ENCODE results near the gene CD14. TPM values are rescaled to one million over a fixed set of nuclear protein-coding genes. Genes with fewer than 3 reads are reported as not detected.
"Not testable (repeated sequence)": the region's sequence is repeated elsewhere in the genome, so short reads cannot be mapped to it uniquely, and the experiment has no call there.

The CD14 gene
- polyA plus RNA-seq, 3 donors, result 8.4 to 10.6 (median 10.3) TPM

- no peak for DNase-seq
Measured at GRCh38 chr5:140603734-140604133, 29.2 kb downstream of the CD14 start.

- not testable (repeated sequence) for DNase-seq
Measured at GRCh38 chr5:140603446-140603698, 29.6 kb downstream of the CD14 start.

- DNase-seq, result no peak
Measured at GRCh38 chr5:140602147-140602546, 30.8 kb downstream of the CD14 start.

GRCh38 chr5:140600096-140600495 is 32.9 kb downstream of the CD14 start:
- no peak for DNase-seq

- DNase-seq, result no peak
Measured at GRCh38 chr5:140598836-140599235, 34.1 kb downstream of the CD14 start.

GRCh38 chr5:140596321-140596741 is 36.6 kb downstream of the CD14 start:
- DNase-seq, result no peak

- no peak for DNase-seq
Measured at GRCh38 chr5:140595538-140596300, 37.3 kb downstream of the CD14 start.

- DNase-seq, result no peak
Measured at GRCh38 chr5:140594169-140594568, 38.8 kb downstream of the CD14 start.

- not testable (repeated sequence) for DNase-seq
Measured at GRCh38 chr5:140593070-140593469, 39.9 kb downstream of the CD14 start.

GRCh38 chr5:140591747-140592372 is 41.1 kb downstream of the CD14 start:
- DNase-seq, result no peak

GRCh38 chr5:140590861-140591260 is 42.1 kb downstream of the CD14 start:
- no peak for DNase-seq

- no peak for DNase-seq
Measured at GRCh38 chr5:140588311-140589070, 44.5 kb downstream of the CD14 start.

- no peak for DNase-seq
Measured at GRCh38 chr5:140587495-140587894, 45.5 kb downstream of the CD14 start.

Other genes with a start within 250 kb of the CD14 start
- 100 to 1,000 TPM in 2 of 3 donors, 10 to 100 TPM in 1; 96.7 to 152 (median 126) TPM for gene ANKHD1, start 231.3 kb downstream of the CD14 start, polyA plus RNA-seq (ENCODE audit: insufficient read length in 3 of 3)
- gene EIF4EBP3, start 85.5 kb downstream of the CD14 start, polyA plus RNA-seq (ENCODE audit: insufficient read length in 3 of 3), result 10 to 100 TPM; 10.6 to 15.0 (median 11.9) TPM
- gene SRA1, start 75.7 kb downstream of the CD14 start, polyA plus RNA-seq (ENCODE audit: insufficient read length in 3 of 3), result 10 to 100 TPM; 26.8 to 31.7 (median 27.0) TPM
- 10 to 100 TPM; 31.8 to 65.7 (median 61.0) TPM for gene APBB3, start 68.6 kb downstream of the CD14 start, polyA plus RNA-seq (ENCODE audit: insufficient read length in 3 of 3)
- gene SLC35A4, start 68.3 kb downstream of the CD14 start, polyA plus RNA-seq (ENCODE audit: insufficient read length in 3 of 3), result 10 to 100 TPM; 77.1 to 87.2 (median 85.2) TPM
- 10 to 100 TPM; 16.5 to 25.0 (median 22.1) TPM for gene TMCO6, start 6.3 kb upstream of the CD14 start, polyA plus RNA-seq (ENCODE audit: insufficient read length in 3 of 3)
- 10 to 100 TPM; 83.0 to 99.7 (median 99.4) TPM for gene NDUFA2, start 14.5 kb upstream of the CD14 start, polyA plus RNA-seq (ENCODE audit: insufficient read length in 3 of 3)
- 100 to 1,000 TPM; 147 to 180 (median 177) TPM for gene IK, start 14.7 kb upstream of the CD14 start, polyA plus RNA-seq (ENCODE audit: insufficient read length in 3 of 3)
- 10 to 100 TPM; 14.4 to 19.2 (median 18.6) TPM for gene WDR55, start 31.7 kb upstream of the CD14 start, polyA plus RNA-seq (ENCODE audit: insufficient read length in 3 of 3)
- gene DND1, start 40.4 kb upstream of the CD14 start, polyA plus RNA-seq (ENCODE audit: insufficient read length in 3 of 3), result under 1 TPM in 2 of 3 donors, not detected in 1; 0.44 to 0.58 TPM
- gene HARS1, start 58.2 kb upstream of the CD14 start, polyA plus RNA-seq (ENCODE audit: insufficient read length in 3 of 3), result 10 to 100 TPM; 67.5 to 81.8 (median 75.1) TPM
- 10 to 100 TPM; 43.1 to 62.8 (median 55.1) TPM for gene HARS2, start 58.3 kb upstream of the CD14 start, polyA plus RNA-seq (ENCODE audit: insufficient read length in 3 of 3)
- 100 to 1,000 TPM in 2 of 3 donors, 10 to 100 TPM in 1; 97.1 to 131 (median 127) TPM for gene ZMAT2, start 67.3 kb upstream of the CD14 start, polyA plus RNA-seq (ENCODE audit: insufficient read length in 3 of 3)
- under 1 TPM in 1 of 3 donors, not detected in 2; 0.15 TPM for gene PCDHA1, start 153.0 kb upstream of the CD14 start, polyA plus RNA-seq (ENCODE audit: insufficient read length in 3 of 3)
- gene PCDHA2, start 161.7 kb upstream of the CD14 start, polyA plus RNA-seq (ENCODE audit: insufficient read length in 3 of 3), result under 1 TPM; 0.18 to 0.32 (median 0.20) TPM
- gene PCDHA3, start 167.9 kb upstream of the CD14 start, polyA plus RNA-seq (ENCODE audit: insufficient read length in 3 of 3), result under 1 TPM; 0.33 to 0.40 (median 0.38) TPM
- gene PCDHA4, start 173.9 kb upstream of the CD14 start, polyA plus RNA-seq (ENCODE audit: insufficient read length in 3 of 3), result 1 to 10 TPM in 1 of 3 donors, under 1 TPM in 2; 0.73 to 1.2 (median 0.81) TPM
- under 1 TPM; 0.09 to 0.18 (median 0.14) TPM for gene PCDHA5, start 188.4 kb upstream of the CD14 start, polyA plus RNA-seq (ENCODE audit: insufficient read length in 3 of 3)
- under 1 TPM; 0.25 to 0.37 (median 0.32) TPM for gene PCDHA6, start 194.8 kb upstream of the CD14 start, polyA plus RNA-seq (ENCODE audit: insufficient read length in 3 of 3)
- under 1 TPM; 0.19 to 0.47 (median 0.34) TPM for gene PCDHA7, start 201.1 kb upstream of the CD14 start, polyA plus RNA-seq (ENCODE audit: insufficient read length in 3 of 3)
- gene PCDHA8, start 208.0 kb upstream of the CD14 start, polyA plus RNA-seq (ENCODE audit: insufficient read length in 3 of 3), result under 1 TPM in 1 of 3 donors, not detected in 2; 0.10 TPM
- under 1 TPM; 0.03 to 0.08 (median 0.06) TPM for gene PCDHA9, start 215.2 kb upstream of the CD14 start, polyA plus RNA-seq (ENCODE audit: insufficient read length in 3 of 3)
- gene PCDHA10, start 222.7 kb upstream of the CD14 start, polyA plus RNA-seq (ENCODE audit: insufficient read length in 3 of 3), result under 1 TPM; 0.33 to 0.59 (median 0.39) TPM
- under 1 TPM; 0.05 to 0.24 (median 0.18) TPM for gene PCDHA11, start 235.8 kb upstream of the CD14 start, polyA plus RNA-seq (ENCODE audit: insufficient read length in 3 of 3)
- gene PCDHA12, start 242.1 kb upstream of the CD14 start, polyA plus RNA-seq (ENCODE audit: insufficient read length in 3 of 3), result under 1 TPM in 2 of 3 donors, not detected in 1; 0.07 to 0.14 TPM
- gene PCDHA13, start 248.9 kb upstream of the CD14 start, polyA plus RNA-seq (ENCODE audit: insufficient read length in 3 of 3), result under 1 TPM in 1 of 3 donors, not detected in 2; 0.07 TPM